GM12878 (cell line): ENCODE results near the gene GDF11.

Experiments used
- BCLAF1 ChIP-seq: fragments of 450-650 bp; IDR thresholded peaks from 2 replicates; pipeline ENCODE4 v1.6.1; 2017; ENCODE audit warnings: antibody characterized with exemption, mild to moderate bottlenecking, moderate library complexity
- CTCF ChIP-seq, 3 experiments: IDR thresholded peaks in 2 of 3; conservative IDR thresholded peaks in 1 of 3; 2 replicates each; pipeline ENCODE4 v1.5.1; 2011; ENCODE audit warnings: low read depth in 3 of 3, low read length in 3 of 3, mild to moderate bottlenecking in 3 of 3, control low read depth in 2 of 3, moderate library complexity in 2 of 3, inconsistent platforms in 1 of 3, mixed read lengths in 1 of 3; ENCODE audit not compliant: control insufficient read depth in 2 of 3, insufficient read depth in 1 of 3; ENCODE audit errors: extremely low read depth in 1 of 3
- EZH2 ChIP-seq: IDR thresholded peaks from 2 replicates; pipeline ENCODE4 v1.6.1; 2012; ENCODE audit warnings: low read depth, mild to moderate bottlenecking, control low read depth, inconsistent platforms, low read length, borderline replicate concordance; ENCODE audit not compliant: control insufficient read depth
- KDM1A ChIP-seq: fragments of 200-600 bp; sonication (generic); IDR thresholded peaks from 2 replicates; pipeline ENCODE4 v1.6.1; 2016; ENCODE audit warnings: borderline replicate concordance
- RELA ChIP-seq: fragments of 450-650 bp; IDR thresholded peaks from 2 replicates; pipeline ENCODE4 v1.8.0; 2014; ENCODE audit warnings: borderline replicate concordance; ENCODE audit not compliant: partially characterized antibody
- RFX5 ChIP-seq: IDR thresholded peaks from 2 replicates; pipeline ENCODE4 v1.6.1; 2011; ENCODE audit warnings: low read depth, low read length, improper control_type of control experiment
- TAF1 ChIP-seq: IDR thresholded peaks from 2 replicates; pipeline ENCODE4 v1.6.1; 2011; ENCODE audit warnings: mild to moderate bottlenecking, low read depth, low read length, borderline replicate concordance

GRCh38 chr12:55699471-55700055 lies 43.4 kb upstream of the GDF11 start:
- TF ChIP-seq RELA = no peak
- no peak for TF ChIP-seq KDM1A
- TF ChIP-seq RFX5 = no peak
- TF ChIP-seq CTCF (IDR thresholded peaks at IDR 0.05 in 2 of 3, conservative IDR thresholded peaks at IDR 0.05 in 1 of 3; ENCODE audit: control insufficient read depth in 2 of 3, extremely low read depth in 1 of 3, insufficient read depth in 1 of 3, low read depth in 3 of 3, low read length in 3 of 3) = no peak
- TF ChIP-seq BCLAF1 = no peak
- no peak for TF ChIP-seq TAF1
- TF ChIP-seq EZH2 = no peak
